Mononuclear cell (primary cell): ENCODE results near the gene CACNG1. TPM values are rescaled to one million over a fixed set of nuclear protein-coding genes. Genes with fewer than 3 reads are reported as not detected.

Experiments used
- H3K27me3 ChIP-seq: 2 replicates; pipeline ENCODE4 v1.6.0; 2011; ENCODE audit warnings: low read length, control low read depth; ENCODE audit not compliant: insufficient read depth
- H3K4me1 ChIP-seq: 2 replicates; pipeline ENCODE4 v1.5.1; 2011; ENCODE audit warnings: mild to moderate bottlenecking, low read length, control low read depth; ENCODE audit not compliant: insufficient read depth
- H3K4me3 ChIP-seq: 2 replicates; pipeline ENCODE4 v1.5.1; 2011; ENCODE audit warnings: mild to moderate bottlenecking, low read length, moderate library complexity
- H3K9me3 ChIP-seq: 2 replicates; pipeline ENCODE4 v1.5.1; 2011; ENCODE audit warnings: low read depth, mild to moderate bottlenecking, control low read depth, low read length
- total RNA-seq: library from RNA; depleted of rRNA; stranded (reverse); fragments of >200 nt; gene quantifications from one replicate; pipeline ENCODE4 v1.2.3, GENCODE V29; 2012

CACNG1 gene
- total RNA-seq, 1 donor: not detected

DNA sequence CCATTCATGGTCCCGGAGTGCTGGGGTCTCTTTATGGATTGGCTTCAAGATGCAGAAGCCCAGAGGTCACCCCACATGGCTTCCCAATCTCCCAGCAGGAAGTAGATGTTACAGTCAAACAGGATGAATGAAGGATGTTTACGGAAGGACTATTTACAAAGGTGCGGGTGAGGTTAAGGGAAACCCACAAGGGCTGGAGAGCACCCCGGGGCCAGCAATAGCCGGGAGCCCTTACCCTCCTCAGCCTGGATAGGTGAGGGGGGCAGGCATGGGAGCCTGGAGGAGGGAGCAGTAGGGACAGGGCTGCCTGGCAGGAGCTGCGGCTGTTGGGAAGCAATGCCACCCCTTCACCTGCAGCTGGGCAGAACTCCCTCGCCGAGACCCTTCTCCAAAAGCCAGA lies 24.5 kb upstream of the CACNG1 start:
- Histone ChIP-seq H3K9me3 (no peaks in the 10 kb centered on the region), H3K4me1 (no peaks in the 10 kb centered on the region), H3K4me3 (no peak overlapping the region), H3K27me3 (no peaks in the 10 kb centered on the region)

DNA sequence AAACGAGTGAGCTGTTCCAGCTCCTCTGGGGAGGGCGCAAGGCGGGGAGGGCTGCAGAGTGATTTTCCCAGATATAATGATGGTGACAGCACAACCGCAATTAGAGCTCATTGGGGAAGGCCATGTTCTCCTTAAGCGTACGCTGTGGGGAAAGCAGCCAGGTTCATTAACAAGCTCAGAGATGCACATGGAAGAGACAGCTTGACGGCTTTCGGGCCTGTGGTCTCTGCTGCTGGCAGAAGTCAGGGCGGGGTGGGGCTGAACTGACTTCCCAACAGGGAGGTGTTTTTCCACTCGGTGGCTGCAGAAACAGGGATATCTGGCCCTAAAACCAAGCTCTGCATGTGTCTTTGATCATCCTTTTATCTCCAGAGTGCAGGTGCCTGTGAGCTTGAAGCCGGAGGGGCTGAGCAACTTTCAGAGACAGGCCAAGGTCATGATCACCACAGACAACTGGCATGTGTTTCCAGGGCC lies 24.0 kb upstream of the CACNG1 start:
- no peaks in the 10 kb centered on the region for H3K9me3 ChIP-seq
- no peaks in the 10 kb centered on the region for H3K27me3 ChIP-seq
- H3K4me3 ChIP-seq: no peak overlapping the region
- no peaks in the 10 kb centered on the region for H3K4me1 ChIP-seq

DNA sequence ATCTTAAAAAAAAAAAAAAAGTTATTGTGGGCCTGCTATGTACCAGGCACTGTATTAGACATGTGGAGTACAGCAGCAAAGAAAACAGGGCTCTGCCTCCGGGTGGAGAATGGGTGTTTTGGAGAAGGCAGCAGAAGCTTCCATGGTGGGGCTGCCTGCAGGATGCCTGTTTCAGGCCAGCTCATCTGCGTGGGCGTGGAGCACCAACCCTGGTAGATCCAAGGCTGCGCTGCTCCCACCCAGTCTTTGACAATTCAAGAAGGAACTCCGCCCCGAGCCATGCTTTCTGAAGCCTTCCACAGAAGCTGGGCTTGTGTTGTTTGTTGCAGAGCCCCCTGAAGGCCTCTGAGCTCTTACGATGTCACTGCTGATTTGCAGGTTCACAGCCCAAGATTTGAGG lies 23.2 kb upstream of the CACNG1 start:
- no peaks in the 10 kb centered on the region for H3K27me3 ChIP-seq
- no peak overlapping the region for H3K4me3 ChIP-seq
- no peaks in the 10 kb centered on the region for H3K9me3 ChIP-seq
- H3K4me1 ChIP-seq: no peaks in the 10 kb centered on the region

DNA sequence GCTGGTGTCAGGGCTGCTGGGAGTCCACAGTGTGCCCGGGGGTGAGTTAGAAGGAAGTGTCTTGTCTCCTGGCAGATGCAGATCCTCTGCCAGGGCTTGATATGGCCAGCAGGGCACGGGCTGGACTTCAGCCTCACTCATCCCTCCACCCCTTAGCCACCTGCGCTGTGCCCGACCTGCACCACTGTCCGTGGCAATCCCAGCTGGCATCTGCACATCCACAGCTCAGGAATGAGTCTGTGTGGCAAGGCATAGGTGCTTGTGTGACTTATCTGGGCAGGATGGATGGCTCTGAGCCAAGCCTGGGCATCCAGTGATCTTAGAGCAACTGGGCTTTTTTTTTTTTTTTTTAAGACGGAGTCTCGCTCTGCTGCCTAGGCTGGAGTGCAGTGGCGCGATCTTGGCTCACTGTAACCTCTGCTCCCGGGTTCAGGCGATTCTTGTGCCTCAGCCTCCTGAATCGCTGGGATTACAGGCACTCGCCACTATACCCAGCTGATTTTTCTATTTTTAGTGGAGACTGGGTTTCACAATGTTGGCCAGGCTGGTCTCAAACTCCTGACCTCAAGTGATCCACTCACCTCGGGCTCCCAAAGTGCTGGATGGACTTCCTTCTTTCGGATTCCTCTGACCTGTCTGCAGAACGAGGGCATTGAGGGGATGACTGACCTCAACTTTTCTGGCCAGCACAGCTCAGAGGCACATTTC lies 22.5 kb upstream of the CACNG1 start:
- Histone ChIP-seq H3K27me3 (no peaks in the 10 kb centered on the region), H3K4me1 (no peaks in the 10 kb centered on the region), H3K4me3 (no peak overlapping the region), H3K9me3 (no peaks in the 10 kb centered on the region)

DNA sequence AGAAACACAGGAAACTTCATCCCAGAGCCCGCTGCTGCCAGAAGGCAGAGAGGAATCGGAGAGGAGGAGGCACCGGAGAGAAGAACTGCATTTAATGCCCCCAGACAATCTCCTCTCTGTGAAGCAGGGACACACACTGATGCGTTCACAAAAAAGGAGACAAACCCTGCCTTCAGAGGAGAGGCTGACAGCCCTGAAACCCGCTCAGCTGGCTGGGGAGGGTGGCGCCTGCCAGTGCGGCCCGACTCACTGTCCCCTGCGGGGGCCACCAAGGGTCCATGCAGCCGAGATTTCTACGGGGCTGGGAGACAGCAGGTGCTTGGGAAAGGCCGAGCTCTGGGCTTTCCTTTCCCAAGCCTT lies 21.9 kb upstream of the CACNG1 start:
- Histone ChIP-seq H3K9me3 (no peaks in the 10 kb centered on the region), H3K4me1 (no peaks in the 10 kb centered on the region), H3K27me3 (no peaks in the 10 kb centered on the region), H3K4me3 (no peak overlapping the region)

DNA sequence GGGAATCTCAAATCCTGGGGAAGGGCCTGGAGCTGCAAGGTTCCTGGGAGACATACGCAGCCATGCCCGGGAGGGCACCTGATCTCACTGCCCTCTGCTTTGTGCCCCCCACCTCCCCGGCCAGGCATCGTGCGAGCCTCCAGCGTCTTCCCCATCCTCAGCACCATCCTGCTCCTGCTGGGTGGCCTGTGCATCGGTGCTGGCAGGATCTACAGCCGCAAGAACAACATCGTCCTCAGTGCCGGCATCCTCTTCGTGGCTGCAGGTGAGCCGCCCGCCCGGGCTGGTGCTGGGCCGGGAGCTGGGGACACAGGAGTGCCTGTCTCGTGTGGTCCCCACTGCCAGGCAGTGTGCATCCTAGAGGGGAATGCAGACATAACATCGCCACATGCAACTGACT lies 19.6 kb upstream of the CACNG1 start:
- H3K27me3 ChIP-seq: no peaks in the 10 kb centered on the region
- H3K4me3 ChIP-seq: no peak overlapping the region
- no peaks in the 10 kb centered on the region for H3K4me1 ChIP-seq
- no peaks in the 10 kb centered on the region for H3K9me3 ChIP-seq

DNA sequence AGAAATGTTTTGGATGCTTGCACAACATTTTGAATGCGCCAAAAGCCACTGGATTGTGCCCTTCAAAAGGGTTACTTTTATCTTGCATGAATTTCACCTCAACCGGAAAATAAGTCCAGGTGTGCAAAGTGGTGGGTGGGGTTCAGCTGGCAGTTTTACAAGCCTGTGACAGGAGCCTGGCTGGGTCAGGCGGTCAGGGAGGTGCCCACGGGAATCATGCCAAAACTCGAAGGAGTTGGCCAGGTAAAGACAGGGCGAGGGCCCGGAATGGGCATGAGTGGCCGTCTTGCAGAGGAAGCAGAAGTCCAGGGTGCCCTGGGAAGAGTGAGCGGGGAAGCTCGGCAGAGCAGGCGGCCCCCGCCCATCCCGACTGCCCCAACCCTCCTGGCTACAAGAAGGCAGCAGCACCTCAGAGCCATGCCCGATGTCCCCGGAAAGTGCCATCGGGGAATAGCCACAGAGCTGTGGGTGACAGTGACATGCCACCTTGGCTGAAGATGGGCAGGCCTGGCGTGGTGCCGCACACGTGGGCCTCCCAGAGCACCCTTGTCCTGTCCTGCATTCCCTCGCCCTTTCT lies 19.1 kb upstream of the CACNG1 start:
- no peaks in the 10 kb centered on the region for H3K4me1 ChIP-seq
- no peak overlapping the region for H3K4me3 ChIP-seq
- H3K9me3 ChIP-seq: no peaks in the 10 kb centered on the region
- H3K27me3 ChIP-seq: no peaks in the 10 kb centered on the region

DNA sequence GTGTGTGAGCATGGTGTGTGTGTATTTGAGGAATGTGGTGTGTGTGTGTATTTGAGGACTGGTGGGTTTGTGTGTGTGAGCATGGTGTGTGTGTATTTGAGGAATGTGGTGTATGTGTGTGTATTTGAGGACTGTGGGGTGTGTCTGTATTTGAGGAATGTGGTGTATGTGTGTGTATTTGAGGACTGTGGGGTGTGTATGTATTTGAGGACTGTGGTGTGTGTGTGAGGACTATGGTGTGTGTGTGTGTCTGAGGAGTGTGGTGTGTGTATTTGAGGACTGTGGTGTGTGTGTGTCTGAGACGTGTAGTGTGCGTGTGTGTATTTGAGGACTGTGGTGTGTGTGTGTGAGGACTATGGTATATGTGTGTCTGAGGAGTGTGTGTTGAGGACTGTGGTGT lies 18.0 kb upstream of the CACNG1 start:
- H3K4me3 ChIP-seq: no peak overlapping the region
- no peaks in the 10 kb centered on the region for H3K9me3 ChIP-seq
- H3K27me3 ChIP-seq: no peaks in the 10 kb centered on the region
- H3K4me1 ChIP-seq: no peaks in the 10 kb centered on the region

DNA sequence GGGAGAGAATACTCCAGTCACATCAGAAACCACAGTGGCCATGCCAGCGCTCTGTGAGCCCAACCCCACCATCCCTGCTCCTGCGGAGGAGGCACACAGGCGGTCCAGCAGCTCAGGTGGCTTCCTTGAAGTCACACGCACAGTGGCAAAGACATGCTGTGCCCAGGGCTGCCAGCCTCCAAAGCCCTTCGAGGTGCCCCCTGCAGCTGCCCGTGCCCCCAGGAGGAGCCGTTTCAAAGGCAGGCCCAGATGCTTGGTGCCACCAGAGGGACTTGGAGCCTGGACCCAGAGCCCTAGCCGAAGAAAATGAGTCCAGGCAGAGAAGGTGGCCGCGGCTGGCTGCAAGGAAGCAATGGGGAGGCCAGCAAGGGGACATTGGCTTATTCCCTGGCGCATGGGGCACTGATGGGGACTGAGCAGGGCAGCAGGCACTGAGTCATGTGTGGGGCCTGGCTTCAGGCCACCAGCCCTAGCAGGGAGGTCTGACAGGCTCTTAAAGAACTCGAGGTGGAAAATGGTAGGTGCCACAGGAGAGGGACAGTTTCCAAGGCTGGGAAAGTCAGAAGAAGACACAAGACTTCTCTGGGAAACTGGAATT lies 17.2 kb upstream of the CACNG1 start:
- Histone ChIP-seq H3K9me3 (no peaks in the 10 kb centered on the region), H3K4me1 (no peaks in the 10 kb centered on the region), H3K4me3 (no peak overlapping the region), H3K27me3 (no peaks in the 10 kb centered on the region)

DNA sequence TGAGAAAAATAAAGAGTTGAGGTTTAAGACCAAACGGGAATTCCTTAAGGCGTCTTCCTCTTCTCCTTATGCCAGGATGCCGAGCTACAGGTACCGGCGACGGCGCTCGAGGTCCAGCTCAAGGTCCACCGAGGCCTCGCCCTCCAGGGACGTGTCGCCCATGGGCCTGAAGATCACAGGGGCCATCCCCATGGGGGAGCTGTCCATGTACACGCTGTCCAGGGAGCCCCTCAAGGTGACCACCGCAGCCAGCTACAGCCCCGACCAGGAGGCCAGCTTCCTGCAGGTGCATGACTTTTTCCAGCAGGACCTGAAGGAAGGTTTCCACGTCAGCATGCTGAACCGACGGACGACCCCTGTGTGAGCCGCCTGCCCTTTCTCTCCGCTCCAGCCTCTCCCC lies 13.7 kb upstream of the CACNG1 start:
- Histone ChIP-seq H3K4me3 (no peak overlapping the region), H3K9me3 (no peaks in the 10 kb centered on the region), H3K4me1 (no peaks in the 10 kb centered on the region), H3K27me3 (no peaks in the 10 kb centered on the region)

DNA sequence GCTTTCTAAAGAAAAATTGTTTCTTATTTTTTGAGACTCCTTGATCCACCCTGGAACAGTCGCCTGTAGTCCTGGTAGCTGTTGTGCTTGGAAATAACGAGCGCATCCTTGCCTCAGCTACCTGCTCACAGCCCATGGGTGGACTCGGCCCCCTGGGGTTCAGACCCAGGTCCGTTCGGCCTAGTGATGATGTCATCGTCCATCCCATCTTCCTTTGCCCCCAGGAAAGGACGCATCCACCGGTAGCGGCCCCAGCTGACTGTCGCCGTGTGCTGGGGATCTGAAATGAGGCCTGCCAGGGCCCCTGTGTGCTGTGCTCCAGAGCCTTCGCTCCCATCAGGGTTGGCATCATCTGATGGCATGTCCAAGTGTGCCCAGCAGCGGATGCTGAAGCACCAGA lies 12.0 kb upstream of the CACNG1 start:
- Histone ChIP-seq H3K4me3 (no peak overlapping the region), H3K4me1 (no peaks in the 10 kb centered on the region), H3K9me3 (no peaks in the 10 kb centered on the region), H3K27me3 (no peaks in the 10 kb centered on the region)

DNA sequence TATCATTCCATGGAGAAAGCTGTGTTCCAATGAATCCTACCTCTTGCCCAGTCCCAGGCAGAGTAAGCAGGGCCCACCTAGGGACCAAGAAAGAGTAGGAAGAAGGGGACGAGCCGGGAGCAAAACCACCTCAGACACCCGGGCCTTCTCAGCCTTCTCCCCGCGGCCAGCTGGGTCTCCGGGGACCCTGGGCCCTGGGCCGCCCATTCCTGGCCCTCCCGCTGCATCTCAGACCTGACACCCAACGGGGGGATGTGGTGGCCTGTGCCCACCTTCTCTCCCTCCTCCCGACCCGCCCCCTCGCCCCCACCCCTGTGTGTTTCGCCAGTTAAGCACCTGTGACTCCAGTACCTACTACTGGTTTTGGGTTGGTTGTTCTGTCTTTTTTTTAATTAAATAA lies 11.4 kb upstream of the CACNG1 start:
- no peak overlapping the region for H3K4me3 ChIP-seq
- no peaks in the 10 kb centered on the region for H3K9me3 ChIP-seq
- no peaks in the 10 kb centered on the region for H3K27me3 ChIP-seq
- H3K4me1 ChIP-seq: no peaks in the 10 kb centered on the region

DNA sequence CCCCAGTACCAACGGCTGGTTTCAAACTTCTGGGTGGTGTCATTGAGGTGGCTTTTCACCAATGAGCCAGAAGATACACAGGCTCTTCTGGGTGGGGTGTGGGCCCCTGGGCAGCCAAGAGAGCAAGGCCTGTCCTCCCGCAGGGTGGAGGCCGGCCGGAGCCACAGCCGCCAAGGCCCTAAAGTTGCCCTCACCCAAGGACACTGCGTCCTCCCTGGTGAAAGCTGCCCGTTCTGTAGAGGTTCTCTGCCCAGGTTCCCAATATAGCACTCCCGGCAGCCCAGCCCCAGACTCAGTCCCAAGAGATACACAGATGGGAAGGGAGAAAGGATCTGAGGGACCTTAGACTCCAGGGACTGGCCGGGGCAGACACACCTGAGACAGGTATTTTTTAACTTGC lies 10.7 kb upstream of the CACNG1 start:
- Histone ChIP-seq H3K9me3 (no peaks in the 10 kb centered on the region), H3K4me3 (no peak overlapping the region), H3K27me3 (no peaks in the 10 kb centered on the region), H3K4me1 (no peaks in the 10 kb centered on the region)

DNA sequence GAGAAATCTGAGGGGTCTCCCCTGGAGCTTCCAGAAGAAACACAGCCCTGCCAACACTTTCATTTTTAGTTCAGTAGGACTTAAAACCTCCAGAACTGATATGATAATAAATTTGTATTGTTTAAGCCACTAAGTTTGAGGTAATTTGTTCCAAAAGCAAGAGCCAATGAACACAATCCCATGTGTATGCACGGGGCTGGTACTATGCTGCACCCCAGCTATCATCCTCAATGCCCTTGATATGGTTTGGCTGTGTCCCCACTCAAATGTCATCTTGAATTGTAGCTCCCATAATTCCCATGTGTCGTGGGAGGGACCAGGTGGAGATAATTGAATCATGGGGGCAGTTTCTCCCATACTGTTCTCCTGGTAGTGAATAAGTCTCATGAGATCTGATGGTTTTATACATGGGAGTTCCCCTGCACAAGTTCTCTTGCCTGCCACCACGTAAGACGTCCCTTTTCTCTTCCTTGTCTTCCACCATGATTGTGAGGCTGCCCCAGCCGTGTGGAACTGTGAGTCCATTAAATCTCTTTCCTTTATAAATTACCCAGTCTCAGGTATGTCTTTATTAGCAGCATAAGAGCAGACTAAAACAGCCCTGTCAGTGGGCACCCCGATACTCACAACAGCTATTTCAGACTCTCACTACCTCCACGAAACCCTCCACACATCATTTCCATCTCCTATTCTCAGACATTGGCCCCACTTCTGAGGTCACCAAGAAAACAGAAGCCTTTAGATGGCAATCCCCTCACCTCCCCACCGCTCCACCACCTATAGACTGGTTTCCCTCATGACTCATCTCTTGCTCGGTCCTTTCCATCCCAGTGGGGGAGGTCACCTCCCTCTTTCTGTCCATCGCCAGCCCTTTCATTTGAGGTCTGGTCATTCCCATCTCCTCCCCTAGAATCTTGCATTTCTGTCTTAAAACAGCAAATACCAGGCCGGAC lies 8.9 kb upstream of the CACNG1 start:
- Histone ChIP-seq H3K27me3 (no peaks in the 10 kb centered on the region), H3K4me3 (no peak overlapping the region), H3K9me3 (no peaks in the 10 kb centered on the region), H3K4me1 (no peaks in the 10 kb centered on the region)

DNA sequence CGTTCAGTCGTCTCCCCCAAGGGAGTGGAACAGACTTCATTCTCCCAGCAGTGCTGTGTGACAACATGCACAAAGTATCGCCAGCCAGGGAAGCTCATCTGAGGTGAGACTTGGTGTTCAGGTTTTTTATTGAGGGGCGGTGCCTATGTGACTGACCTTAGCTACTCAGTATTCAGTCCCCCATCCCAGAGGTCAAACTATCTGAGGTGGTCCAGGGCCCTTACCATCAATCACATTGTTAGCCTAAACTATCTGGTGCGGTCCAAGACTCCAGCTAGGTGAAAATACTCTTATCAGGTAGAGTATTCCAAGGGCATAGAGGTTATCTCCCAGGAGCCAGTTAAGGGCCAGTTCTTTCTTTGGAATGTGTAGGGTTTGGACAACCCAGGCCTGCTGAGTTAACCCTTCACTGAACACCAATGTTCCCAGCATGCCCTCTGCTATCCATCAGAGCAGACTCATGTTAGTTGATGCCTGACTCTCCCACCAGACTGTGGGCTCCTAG lies 5.4 kb upstream of the CACNG1 start:
- Histone ChIP-seq H3K27me3 (no peaks in the 10 kb centered on the region), H3K4me3 (no peak overlapping the region), H3K9me3 (no peaks in the 10 kb centered on the region), H3K4me1 (no peaks in the 10 kb centered on the region)
